ENCODE data around the gene PTPN12. TPM values are rescaled to one million over a fixed set of nuclear protein-coding genes. Genes with fewer than 3 reads are reported as not detected.
A peak's percentile ranks its signal among the peaks of the same experiment; 100 is the strongest.

The PTPN12 gene
- total RNA-seq, 2 donors from 2014 or later = 70.5 to 173 TPM

DNA sequence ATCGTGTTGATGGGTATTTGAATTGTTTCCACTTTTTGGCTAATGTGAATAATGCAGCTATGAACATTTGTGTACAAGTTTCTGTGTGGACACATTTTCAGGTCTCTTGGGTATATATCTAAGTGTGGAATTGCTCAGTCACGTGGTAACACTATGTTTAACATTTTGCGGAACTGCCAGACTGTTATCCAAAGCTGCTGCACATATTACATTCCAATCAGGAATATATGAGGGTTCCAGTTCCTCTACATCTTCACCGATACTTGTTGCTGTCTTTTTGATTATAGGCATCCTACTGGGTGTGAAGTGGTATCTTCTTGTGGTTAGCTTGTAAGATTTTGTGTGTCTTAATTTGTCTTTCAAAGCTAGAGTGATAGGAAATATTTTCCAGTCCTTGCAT lies 6.8 kb downstream of the PTPN12 start:
- Histone ChIP-seq H3K36me3 (no peaks in the 10 kb centered on the region), H3K9me3 (no peaks in the 10 kb centered on the region), H3K4me1 (ENCODE audit: control insufficient read depth in 1 of 2, low read depth in 2 of 2) (peaks cover 32 to 52% of the 10 kb centered on the region in 2 donors), H3K4me3 (no peak overlapping the region), H3K27ac (no peak overlapping the region), H3K27me3 (replicated peaks; ENCODE audit: insufficient read depth) (no peaks in the 10 kb centered on the region)
- ATAC-seq (ENCODE audit: insufficient number of reproducible peaks, low FRiP score, low read depth) (no peak), DNase-seq (ENCODE audit: low spot score) (no peak)
- TF ChIP-seq CTCF (IDR thresholded peaks at IDR 0.05) = no peak

DNA sequence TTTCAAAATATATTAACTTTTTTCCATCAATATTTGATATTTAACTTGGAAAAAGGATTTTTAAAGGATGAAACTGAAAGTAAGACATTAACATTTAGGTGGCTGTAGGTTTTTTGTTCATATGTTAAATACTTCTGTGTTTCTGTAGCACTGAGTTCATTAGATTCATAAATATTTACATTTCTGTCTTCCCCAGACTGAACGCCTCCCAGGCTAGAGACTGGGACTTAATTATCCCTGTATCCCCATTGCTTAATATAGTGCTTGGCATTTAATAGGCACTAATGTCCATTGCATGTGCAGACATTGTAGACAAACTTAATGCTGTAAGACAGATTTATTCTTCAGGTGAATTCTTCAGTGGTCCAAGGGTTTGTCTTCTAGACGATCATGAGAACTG lies 7.4 kb downstream of the PTPN12 start:
- no peaks in the 10 kb centered on the region for H3K9me3 ChIP-seq
- peaks cover 32 to 55% of the 10 kb centered on the region in 2 donors for H3K4me1 ChIP-seq (ENCODE audit: control insufficient read depth in 1 of 2, low read depth in 2 of 2)
- DNase-seq (ENCODE audit: low spot score) = no peak
- no peak for ATAC-seq (ENCODE audit: insufficient number of reproducible peaks, low FRiP score, low read depth)
- H3K27me3 ChIP-seq (replicated peaks; ENCODE audit: insufficient read depth) = no peaks in the 10 kb centered on the region
- H3K27ac ChIP-seq = no peak overlapping the region
- H3K36me3 ChIP-seq = no peaks in the 10 kb centered on the region
- no peak for TF ChIP-seq CTCF (IDR thresholded peaks at IDR 0.05)
- no peak overlapping the region for H3K4me3 ChIP-seq

DNA sequence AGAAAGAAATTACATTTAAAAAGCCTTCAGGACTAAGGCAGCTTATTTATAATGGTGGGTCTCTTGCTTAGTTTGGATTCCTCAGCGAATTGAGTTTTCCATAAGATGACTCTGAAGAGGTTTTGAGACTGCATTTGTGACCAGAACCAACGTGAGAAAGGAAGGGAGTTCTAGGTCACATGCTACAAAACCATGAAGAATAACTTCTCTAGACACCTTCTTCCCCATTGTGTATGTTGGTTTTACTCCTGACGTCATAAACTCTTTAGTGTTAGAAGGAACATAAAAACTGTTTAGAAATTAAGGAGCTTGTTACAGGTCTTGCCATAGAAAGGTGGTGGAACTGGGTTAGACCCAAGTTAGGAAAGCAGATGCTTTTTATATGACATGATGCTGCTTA lies 11.1 kb downstream of the PTPN12 start:
- H3K27me3 ChIP-seq (replicated peaks; ENCODE audit: insufficient read depth) = no peaks in the 10 kb centered on the region
- no peaks in the 10 kb centered on the region for H3K36me3 ChIP-seq
- ATAC-seq (ENCODE audit: insufficient number of reproducible peaks, low FRiP score, low read depth) (no peak), DNase-seq (ENCODE audit: low spot score) (no peak)
- H3K27ac ChIP-seq = no peak overlapping the region
- TF ChIP-seq CTCF (IDR thresholded peaks at IDR 0.05) = no peak
- no peaks in the 10 kb centered on the region for H3K9me3 ChIP-seq
- H3K4me3 ChIP-seq = no peak overlapping the region
- peaks cover 8 to 34% of the 10 kb centered on the region in 2 donors for H3K4me1 ChIP-seq (ENCODE audit: control insufficient read depth in 1 of 2, low read depth in 2 of 2)

DNA sequence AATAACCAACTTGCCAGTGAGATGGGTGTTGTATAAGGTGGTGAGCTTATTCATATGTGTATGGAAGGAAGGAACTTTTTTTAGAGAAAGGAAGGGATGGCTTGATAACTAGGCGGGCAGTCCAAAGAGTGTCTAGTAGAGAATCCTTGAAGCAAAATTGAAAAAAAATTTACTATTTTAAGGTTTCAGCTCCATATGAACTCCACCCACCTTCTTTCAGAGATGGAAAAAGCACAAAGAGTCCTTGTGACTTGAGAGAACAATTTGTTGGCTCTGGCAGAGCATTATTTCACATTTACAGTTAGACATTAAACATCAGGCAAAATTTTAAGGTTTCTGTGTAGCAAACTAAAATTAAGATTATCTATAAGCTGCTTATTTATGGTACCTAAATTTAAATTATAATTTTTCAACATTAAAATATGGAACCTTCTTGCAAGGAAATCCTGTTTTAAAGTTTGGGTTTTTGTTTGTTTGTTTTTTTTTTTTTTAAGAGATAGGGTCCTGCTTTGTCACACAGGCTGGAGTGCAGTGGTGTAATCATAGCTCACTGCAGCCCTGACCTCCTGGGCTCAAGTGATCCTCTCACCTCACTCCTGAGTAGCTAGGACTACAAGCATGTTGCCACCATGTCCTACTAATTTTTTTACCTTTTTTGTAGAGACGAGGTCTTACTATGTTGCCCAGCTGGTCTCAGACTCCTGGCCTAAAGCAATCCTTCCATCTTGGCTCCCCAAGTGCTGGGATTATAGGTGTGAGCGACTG lies 12.2 kb downstream of the PTPN12 start:
- peaks cover 8 to 30% of the 10 kb centered on the region in 2 donors for H3K4me1 ChIP-seq (ENCODE audit: control insufficient read depth in 1 of 2, low read depth in 2 of 2)
- DNase-seq (ENCODE audit: low spot score) (no peak), ATAC-seq (ENCODE audit: insufficient number of reproducible peaks, low FRiP score, low read depth) (no peak)
- TF ChIP-seq CTCF (IDR thresholded peaks at IDR 0.05) = no peak
- H3K27me3 ChIP-seq (replicated peaks; ENCODE audit: insufficient read depth) = no peaks in the 10 kb centered on the region
- H3K4me3 ChIP-seq = no peak overlapping the region
- H3K9me3 ChIP-seq = no peaks in the 10 kb centered on the region
- no peaks in the 10 kb centered on the region for H3K36me3 ChIP-seq
- H3K27ac ChIP-seq = peak overlapping the region in 1 of 2 donors; percentile 35

GRCh38 chr7:77550586-77550985 lies 13.5 kb downstream of the PTPN12 start:
- no peaks in the 10 kb centered on the region for H3K9me3 ChIP-seq
- H3K36me3 ChIP-seq = no peaks in the 10 kb centered on the region
- H3K4me1 ChIP-seq (ENCODE audit: control insufficient read depth in 1 of 2, low read depth in 2 of 2) = peaks cover 8 to 27% of the 10 kb centered on the region in 2 donors
- H3K27me3 ChIP-seq (replicated peaks; ENCODE audit: insufficient read depth) = no peaks in the 10 kb centered on the region
- no peak overlapping the region for H3K27ac ChIP-seq
- DNase-seq (ENCODE audit: low spot score) (no peak), ATAC-seq (ENCODE audit: insufficient number of reproducible peaks, low FRiP score, low read depth) (no peak)
- TF ChIP-seq CTCF (IDR thresholded peaks at IDR 0.05) = no peak
- H3K4me3 ChIP-seq = no peak overlapping the region

Measured in thoracic aorta (tissue), 2 donors.